Esophagus (tissue), 2 donors: ENCODE measurements around the gene RNF123. TPM values are rescaled to one million over a fixed set of nuclear protein-coding genes. Genes with fewer than 3 reads are reported as not detected.

Source experiments
- H3K27ac ChIP-seq, 2 donors: one replicate each; pipeline ENCODE4 v1.5.1; 2013; ENCODE audit warnings: low read depth in 2 of 2, mild to moderate bottlenecking in 2 of 2, inconsistent platforms in 1 of 2, low read length in 1 of 2, moderate library complexity in 1 of 2
- H3K27me3 ChIP-seq, 2 donors: one replicate each; pipeline ENCODE4 v1.6.1; 2013; ENCODE audit warnings: low read length in 2 of 2, control low read depth in 1 of 2, mild to moderate bottlenecking in 1 of 2; ENCODE audit not compliant: insufficient read depth in 2 of 2, control insufficient read depth in 1 of 2
- H3K36me3 ChIP-seq, 2 donors: one replicate each; pipeline ENCODE4 v1.6.1; 2013; ENCODE audit warnings: low read length in 1 of 2; ENCODE audit not compliant: control insufficient read depth in 2 of 2, insufficient read depth in 2 of 2
- H3K4me1 ChIP-seq, 2 donors: one replicate each; pipeline ENCODE4 v1.6.1; 2013; ENCODE audit warnings: low read length in 1 of 2; ENCODE audit not compliant: control insufficient read depth in 2 of 2, insufficient read depth in 2 of 2
- H3K4me3 ChIP-seq, 2 donors: one replicate each; pipeline ENCODE4 v1.5.1; 2013; ENCODE audit warnings: low read length in 2 of 2, mild to moderate bottlenecking in 2 of 2, low read depth in 1 of 2, moderate library complexity in 1 of 2
- H3K9me3 ChIP-seq, 2 donors: one replicate each; pipeline ENCODE4 v1.6.1; 2013; ENCODE audit warnings: mild to moderate bottlenecking in 2 of 2, low read depth in 1 of 2, low read length in 1 of 2, moderate library complexity in 1 of 2; ENCODE audit not compliant: control insufficient read depth in 2 of 2, insufficient read depth in 1 of 2
- WGBS, 2 donors: extraction: QIAGEN DNeasy Blood & Tissue Kit; methylation state at CpG; one replicate each; pipeline ENCODE4 v1.1.7; 2013; 5-methylcytosine and 5-hydroxymethylcytosine counted together
- polyA plus RNA-seq, 2 donors: library from polyadenylated mRNA; stranded (reverse); fragments of 200-250 nt; gene quantifications; one replicate each; pipeline ENCODE4 v1.2.3, GENCODE V29; 2013
- donor health status: healthy with polysubstance abuse.
- donor health status: Bipolar disorder and iron deficiency.

Gene RNF123
- polyA plus RNA-seq, 2 donors = 14.7 to 16.9 TPM

DNA sequence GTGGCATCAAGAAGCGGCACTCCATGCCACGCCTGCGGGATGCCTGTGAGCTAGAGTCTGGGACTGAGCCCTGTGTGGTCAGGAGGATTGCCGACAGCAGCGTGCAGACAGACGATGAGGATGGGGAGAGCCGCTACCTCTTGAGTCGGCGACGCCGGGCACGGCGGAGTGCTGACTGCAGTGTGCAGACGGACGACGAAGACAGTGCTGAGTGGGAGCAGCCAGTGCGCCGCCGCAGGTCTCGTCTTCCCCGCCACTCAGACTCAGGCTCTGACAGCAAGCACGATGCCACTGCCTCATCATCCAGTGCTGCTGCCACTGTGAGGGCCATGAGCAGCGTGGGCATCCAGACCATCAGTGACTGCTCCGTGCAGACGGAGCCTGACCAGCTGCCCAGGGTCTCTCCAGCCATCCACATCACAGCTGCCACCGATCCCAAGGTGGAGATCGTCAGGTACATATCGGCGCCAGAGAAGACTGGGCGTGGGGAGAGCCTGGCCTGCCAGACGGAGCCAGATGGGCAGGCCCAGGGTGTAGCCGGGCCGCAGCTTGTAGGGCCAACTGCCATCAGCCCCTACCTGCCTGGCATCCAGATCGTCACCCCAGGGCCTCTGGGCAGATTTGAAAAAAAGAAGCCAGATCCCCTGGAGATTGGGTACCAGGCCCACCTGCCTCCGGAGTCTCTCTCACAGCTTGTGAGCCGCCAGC is 32.0 kb upstream of the RNF123 start:
- H3K36me3 ChIP-seq = no peaks in the 10 kb centered on the region
- no peaks in the 10 kb centered on the region for H3K9me3 ChIP-seq
- H3K27me3 ChIP-seq = no peaks in the 10 kb centered on the region
- no peak overlapping the region for H3K27ac ChIP-seq
- 82 to 91% methylated on average over 36 of the region's 36 CpGs for WGBS, 2 donors
- no peak overlapping the region for H3K4me3 ChIP-seq
- H3K4me1 ChIP-seq = peaks cover 0 to 2% of the 10 kb centered on the region in 2 donors

DNA sequence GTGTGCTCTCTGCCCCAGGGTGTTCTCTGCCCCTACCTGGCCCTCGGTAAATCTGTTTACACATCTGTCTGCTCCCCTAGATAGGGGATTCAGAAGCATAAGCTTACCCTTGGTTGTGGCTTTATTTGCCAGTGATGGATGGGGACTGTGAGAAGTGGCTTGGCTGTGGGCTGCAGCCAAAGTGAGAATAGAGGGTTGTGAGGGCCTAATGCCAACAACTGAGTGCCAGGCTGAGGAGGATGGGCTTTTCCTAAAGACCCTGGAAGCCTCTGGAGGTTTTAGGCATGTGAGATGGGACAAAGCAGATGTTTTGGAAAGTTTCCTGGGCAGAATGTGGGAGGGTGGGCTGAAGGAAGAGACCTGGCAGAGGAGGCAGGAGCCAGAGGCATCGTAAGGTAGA is 30.6 kb upstream of the RNF123 start:
- WGBS, 2 donors = 53 to 61% methylated on average over 2 of the region's 2 CpGs
- H3K27ac ChIP-seq = no peak overlapping the region

DNA sequence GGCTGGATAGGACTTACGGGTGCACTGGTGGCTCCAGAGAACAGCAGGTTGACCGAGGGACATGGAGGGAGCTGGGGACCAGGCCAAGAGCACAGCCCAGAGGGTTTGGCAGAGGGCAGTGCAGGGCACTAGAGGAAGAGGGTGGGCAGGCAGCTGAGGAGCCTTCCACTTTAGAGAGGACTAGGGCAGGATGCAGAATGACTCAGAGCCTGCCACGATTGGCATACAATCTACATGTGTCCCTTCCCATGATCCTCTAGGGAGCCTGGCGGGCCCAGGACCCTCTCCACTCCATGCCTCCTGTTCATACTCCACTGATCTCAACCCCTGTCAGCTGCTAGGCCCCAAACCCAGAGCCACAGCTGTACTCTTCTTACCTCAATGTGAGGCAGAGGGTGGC is 29.6 kb upstream of the RNF123 start:
- Histone ChIP-seq H3K36me3 (no peaks in the 10 kb centered on the region), H3K27me3 (no peaks in the 10 kb centered on the region), H3K27ac (no peak overlapping the region), H3K4me1 (peaks cover 0 to 2% of the 10 kb centered on the region in 2 donors), H3K9me3 (no peaks in the 10 kb centered on the region), H3K4me3 (no peak overlapping the region)
- 53 to 79% methylated on average over 4 of the region's 4 CpGs for WGBS, 2 donors

More for the DNA sequence above, 30.6 kb upstream of the RNF123 start:
- H3K4me3 ChIP-seq = no peak overlapping the region
- peaks cover 0 to 2% of the 10 kb centered on the region in 2 donors for H3K4me1 ChIP-seq
- H3K9me3 ChIP-seq = no peaks in the 10 kb centered on the region
- H3K27me3 ChIP-seq = no peaks in the 10 kb centered on the region
- H3K36me3 ChIP-seq = no peaks in the 10 kb centered on the region

DNA sequence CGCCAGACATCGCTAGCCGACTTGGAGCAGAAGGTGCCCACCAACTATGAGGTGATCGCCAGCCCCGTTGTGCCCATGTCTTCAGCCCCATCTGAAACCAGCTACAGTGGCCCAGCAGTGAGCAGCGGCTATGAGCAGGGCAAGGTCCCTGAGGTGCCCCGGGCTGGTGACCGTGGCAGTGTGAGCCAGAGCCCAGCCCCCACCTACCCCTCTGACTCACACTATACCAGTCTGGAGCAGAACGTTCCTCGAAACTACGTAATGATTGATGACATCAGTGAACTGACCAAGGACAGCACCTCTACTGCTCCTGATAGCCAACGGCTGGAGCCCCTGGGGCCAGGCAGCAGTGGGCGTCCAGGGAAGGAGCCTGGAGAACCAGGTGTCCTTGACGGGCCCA is 28.1 kb upstream of the RNF123 start:
- no peaks in the 10 kb centered on the region for H3K9me3 ChIP-seq
- H3K27me3 ChIP-seq = no peaks in the 10 kb centered on the region
- H3K36me3 ChIP-seq = no peaks in the 10 kb centered on the region
- H3K4me3 ChIP-seq = no peak overlapping the region
- H3K4me1 ChIP-seq = peaks cover 0 to 3% of the 10 kb centered on the region in 2 donors
- WGBS, 2 donors = 82 to 84% methylated on average over 12 to 14 of the region's 14 CpGs
- H3K27ac ChIP-seq = no peak overlapping the region

DNA sequence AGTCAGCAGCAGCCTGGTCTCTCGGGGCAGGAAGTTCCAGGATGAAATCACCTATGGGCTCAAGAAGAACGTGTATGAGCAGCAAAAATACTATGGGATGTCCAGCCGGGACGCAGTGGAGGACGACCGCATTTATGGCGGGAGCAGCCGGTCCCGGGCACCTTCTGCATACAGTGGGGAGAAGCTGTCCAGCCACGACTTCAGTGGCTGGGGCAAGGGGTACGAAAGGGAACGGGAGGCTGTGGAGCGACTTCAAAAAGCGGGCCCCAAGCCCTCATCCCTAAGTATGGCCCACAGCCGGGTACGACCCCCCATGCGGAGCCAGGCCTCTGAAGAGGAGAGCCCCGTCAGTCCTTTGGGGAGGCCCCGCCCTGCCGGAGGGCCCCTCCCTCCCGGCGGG is 27.3 kb upstream of the RNF123 start:
- no peak overlapping the region for H3K4me3 ChIP-seq
- H3K36me3 ChIP-seq = no peaks in the 10 kb centered on the region
- H3K27me3 ChIP-seq = no peaks in the 10 kb centered on the region
- H3K4me1 ChIP-seq = peaks cover 0 to 3% of the 10 kb centered on the region in 2 donors
- WGBS, 2 donors = 89 to 91% methylated on average over 22 of the region's 22 CpGs
- no peak overlapping the region for H3K27ac ChIP-seq
- H3K9me3 ChIP-seq = no peaks in the 10 kb centered on the region

DNA sequence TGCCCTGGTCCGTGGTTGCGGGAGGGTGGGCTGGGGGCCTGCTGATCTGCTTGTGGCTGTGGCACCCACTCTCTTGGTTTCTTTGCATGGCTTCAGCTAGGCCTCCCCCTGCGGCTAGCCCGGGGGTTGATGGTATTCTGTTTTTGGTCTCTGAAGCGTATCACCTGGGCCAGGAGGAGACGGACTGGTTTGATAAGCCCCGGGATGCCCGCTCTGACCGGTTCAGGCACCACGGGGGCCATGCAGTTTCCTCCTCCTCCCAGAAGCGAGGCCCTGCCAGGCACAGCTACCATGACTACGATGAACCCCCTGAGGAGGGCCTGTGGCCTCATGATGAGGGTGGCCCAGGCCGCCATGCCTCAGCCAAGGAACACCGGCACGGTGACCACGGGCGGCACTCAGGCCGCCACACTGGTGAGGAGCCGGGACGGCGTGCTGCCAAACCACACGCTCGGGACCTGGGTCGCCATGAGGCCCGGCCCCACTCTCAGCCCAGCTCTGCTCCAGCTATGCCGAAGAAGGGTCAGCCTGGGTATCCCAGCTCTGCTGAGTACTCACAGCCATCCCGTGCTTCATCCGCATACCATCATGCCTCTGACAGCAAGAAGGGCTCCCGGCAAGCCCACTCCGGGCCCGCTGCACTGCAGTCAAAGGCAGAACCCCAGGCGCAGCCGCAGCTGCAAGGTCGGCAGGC is 26.5 kb upstream of the RNF123 start:
- Histone ChIP-seq H3K27ac (no peak overlapping the region), H3K27me3 (no peaks in the 10 kb centered on the region), H3K36me3 (no peaks in the 10 kb centered on the region), H3K4me1 (peaks cover 0 to 3% of the 10 kb centered on the region in 2 donors), H3K4me3 (no peak overlapping the region), H3K9me3 (no peaks in the 10 kb centered on the region)
- WGBS, 2 donors = 92 to 93% methylated on average over 32 to 34 of the region's 34 CpGs

DNA sequence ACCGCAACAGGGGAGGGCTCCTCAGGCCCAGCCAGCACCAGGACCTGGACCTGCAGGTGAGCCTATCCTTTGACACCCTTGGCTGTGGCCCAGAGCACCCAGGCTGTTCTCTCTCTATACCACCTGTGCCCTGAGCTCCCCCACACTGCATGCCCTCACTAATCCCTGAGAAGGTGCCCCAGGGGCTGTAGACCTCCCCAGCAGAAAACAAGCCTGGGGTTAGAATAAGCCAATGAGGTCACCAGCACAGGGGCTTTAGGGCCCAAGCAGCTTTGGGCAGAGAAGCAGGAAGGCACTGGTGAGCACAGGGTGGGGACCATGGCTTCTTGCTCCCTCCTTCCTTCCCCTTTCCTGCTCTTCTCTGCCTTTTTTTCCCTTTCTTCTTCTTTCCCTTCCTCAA is 25.5 kb upstream of the RNF123 start:
- Histone ChIP-seq H3K4me1 (peaks cover 0 to 3% of the 10 kb centered on the region in 2 donors), H3K27me3 (no peaks in the 10 kb centered on the region), H3K4me3 (no peak overlapping the region), H3K9me3 (no peaks in the 10 kb centered on the region), H3K27ac (no peak overlapping the region), H3K36me3 (no peaks in the 10 kb centered on the region)
- 96 to 100% methylated on average over 1 of the region's 1 CpG for WGBS, 2 donors

DNA sequence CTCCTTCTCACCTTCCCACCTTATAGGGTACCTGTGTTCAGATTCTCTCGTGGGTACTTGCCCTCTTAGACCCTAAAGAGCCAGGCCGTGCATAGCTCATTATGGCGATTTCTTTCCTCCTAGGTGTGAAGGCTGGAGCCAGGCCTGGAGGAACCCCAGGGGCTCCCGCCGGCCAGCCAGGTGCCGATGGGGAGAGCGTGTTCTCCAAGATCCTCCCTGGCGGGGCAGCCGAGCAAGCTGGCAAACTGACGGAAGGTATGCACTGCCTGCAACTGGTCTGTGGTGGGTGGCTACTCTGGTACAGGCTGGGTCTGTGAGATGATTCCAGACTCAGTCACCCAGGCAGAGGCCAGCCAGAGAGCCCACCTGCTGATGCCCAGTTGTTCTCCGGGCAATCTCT is 25.1 kb upstream of the RNF123 start:
- Histone ChIP-seq H3K4me3 (no peak overlapping the region), H3K9me3 (no peaks in the 10 kb centered on the region), H3K4me1 (peaks cover 0 to 5% of the 10 kb centered on the region in 2 donors), H3K27ac (no peak overlapping the region), H3K27me3 (no peaks in the 10 kb centered on the region), H3K36me3 (no peaks in the 10 kb centered on the region)
- WGBS, 2 donors = 77 to 89% methylated on average over 11 of the region's 11 CpGs

DNA sequence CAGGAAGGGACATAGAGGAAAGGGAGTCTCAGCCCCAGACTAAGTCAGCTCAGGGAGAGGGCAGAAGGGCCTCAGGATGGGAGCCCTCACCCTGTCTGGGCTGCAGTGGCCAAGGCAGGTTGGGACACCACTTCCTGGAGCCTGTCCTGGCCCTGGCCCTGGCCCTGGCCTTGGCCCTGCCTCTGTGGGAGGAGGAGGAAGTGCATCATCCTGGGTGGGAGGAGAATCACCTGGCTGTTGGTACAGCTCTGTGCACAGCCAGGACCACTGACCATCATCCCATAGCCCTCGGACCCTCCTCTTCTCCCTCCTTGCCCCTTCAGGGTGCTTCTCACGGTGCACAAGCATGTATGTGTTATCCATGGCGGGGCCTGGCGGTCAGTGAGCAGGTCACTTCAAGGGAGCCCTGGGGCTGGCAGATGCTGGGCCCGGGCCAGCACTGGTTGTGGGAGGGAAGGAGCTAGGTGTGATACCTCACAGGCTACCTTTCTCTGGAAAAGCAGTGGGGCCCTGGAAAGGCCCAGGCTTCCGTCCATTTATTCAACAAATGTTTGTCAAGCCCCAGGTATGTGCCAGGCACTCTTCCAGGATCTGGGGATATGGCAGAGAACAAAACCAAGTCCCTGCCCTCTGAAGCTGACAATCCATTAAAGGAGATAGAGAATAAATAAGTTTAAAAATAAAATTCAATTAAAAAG is 23.4 kb upstream of the RNF123 start:
- no peaks in the 10 kb centered on the region for H3K36me3 ChIP-seq
- no peak overlapping the region for H3K4me3 ChIP-seq
- peaks cover 0 to 5% of the 10 kb centered on the region in 2 donors for H3K4me1 ChIP-seq
- H3K27ac ChIP-seq = no peak overlapping the region
- H3K27me3 ChIP-seq = no peaks in the 10 kb centered on the region
- 73 to 80% methylated on average over 6 of the region's 6 CpGs for WGBS, 2 donors
- H3K9me3 ChIP-seq = no peaks in the 10 kb centered on the region
